Femur (tissue), 1 donor: ENCODE measurements around the gene SERPINA12.

Experiments
- DNase-seq: peaks from one replicate; pipeline ENCODE4 v3.0.0-alpha.2; 2017

The SERPINA12 gene

DNA sequence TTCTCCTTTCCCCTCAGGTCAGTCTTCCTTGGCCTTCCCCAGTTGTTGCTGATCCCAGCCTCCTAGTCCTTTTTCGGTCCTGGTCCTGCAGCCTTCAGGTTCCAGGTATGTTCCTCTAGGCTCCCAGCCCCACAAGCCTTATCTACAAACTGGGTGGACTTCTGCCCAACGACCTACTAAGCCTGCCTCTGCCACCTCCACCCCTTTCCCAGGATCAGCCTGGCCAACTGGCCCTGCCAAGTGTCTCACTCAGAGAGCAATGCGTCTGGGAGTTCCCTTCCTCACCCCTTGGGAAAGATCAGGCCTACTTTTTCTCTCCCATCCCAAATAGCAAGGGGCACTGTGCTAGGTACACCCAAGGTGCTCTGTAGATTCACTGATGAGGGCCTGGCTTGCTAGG is at the start of gene SERPINA12:
TSS of gene SERPINA12 (minus strand) at position 114 of the 400 bp plus-strand sequence. CDS start 11,072 bp downstream, outside the sequence.
- no peak for DNase-seq

DNA sequence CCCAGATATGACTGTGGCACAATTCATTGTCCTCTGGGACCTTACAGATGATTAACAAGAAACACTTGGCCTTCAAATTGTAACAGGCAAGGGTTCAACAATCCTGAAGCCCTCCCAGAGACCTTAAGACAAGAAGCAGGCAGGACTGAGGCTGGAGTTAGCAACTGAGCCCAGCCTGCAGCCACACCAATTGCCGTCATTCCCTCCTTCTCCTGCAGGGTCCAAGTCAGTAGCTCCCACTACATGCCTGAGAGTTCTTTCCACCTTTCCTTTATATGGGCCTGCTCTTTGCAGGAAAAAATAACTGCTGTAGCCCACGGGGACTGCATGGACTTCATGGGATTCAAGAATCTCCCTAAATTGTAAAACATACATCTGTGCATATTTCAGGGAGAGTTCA is 49.6 kb upstream of the SERPINA12 start:
- DNase-seq: no peak

GRCh38 chr14:94557327-94557726 is 48.1 kb upstream of the SERPINA12 start:
- DNase-seq: peak; percentile 1

GRCh38 chr14:94555991-94556390 is 46.7 kb upstream of the SERPINA12 start:
- DNase-seq: no peak

GRCh38 chr14:94550041-94550440 is 40.8 kb upstream of the SERPINA12 start:
- no peak for DNase-seq

- DNase-seq: peak; percentile 67
Measured at GRCh38 chr14:94548999-94549985, 40.0 kb upstream of the SERPINA12 start.

GRCh38 chr14:94548131-94548998 is 39.1 kb upstream of the SERPINA12 start:
- DNase-seq: no peak

- DNase-seq: no peak
Measured at GRCh38 chr14:94547726-94548125, 38.5 kb upstream of the SERPINA12 start.

DNA sequence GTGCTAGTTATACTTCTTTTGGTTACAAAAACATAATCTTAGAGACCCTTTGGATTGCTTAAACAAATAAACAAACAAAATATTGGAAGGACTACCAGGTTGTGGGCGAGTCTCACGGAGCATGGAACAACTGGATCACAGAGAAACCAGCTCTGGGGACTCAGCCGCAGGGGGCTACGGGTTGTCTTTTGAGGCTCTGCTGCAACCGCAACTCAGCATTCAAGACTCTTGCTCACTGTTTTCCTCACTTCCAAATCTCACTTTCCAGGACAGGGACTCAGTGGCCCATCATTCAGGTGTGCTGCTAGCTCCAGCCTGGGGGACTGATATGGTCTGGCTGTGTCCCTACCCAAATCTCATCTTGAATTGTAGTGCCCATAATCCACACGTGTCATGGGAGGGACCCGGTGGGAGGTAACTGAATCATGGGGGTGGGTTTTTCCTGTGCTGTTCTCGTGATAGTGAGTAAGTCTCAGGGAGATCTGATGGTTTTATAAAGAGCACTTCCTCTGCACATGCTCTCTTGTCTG is 37.9 kb upstream of the SERPINA12 start:
- DNase-seq: no peak

GRCh38 chr14:94545131-94545841 is 36.0 kb upstream of the SERPINA12 start:
- DNase-seq: no peak

DNA sequence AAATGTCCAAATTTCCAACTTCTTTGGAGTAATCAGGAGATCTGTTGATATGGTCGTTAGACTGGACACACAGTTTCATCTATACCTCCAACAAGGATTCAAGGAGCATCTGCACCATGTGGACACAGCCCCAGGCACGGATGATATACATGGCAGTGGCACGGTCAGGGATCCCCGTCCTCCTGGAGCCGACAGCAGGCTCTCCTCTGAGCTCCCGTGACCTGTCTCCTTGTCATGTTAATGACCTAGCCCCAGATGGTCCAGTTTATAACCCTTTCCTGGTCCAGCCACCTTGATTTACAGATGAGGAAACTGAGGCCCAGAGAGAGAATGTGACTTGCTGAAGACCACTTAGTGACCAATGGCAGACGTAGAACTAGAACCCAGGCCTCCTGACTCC is 35.5 kb upstream of the SERPINA12 start:
- no peak for DNase-seq

GRCh38 chr14:94543449-94544124 is 34.3 kb upstream of the SERPINA12 start:
- DNase-seq: no peak

DNA sequence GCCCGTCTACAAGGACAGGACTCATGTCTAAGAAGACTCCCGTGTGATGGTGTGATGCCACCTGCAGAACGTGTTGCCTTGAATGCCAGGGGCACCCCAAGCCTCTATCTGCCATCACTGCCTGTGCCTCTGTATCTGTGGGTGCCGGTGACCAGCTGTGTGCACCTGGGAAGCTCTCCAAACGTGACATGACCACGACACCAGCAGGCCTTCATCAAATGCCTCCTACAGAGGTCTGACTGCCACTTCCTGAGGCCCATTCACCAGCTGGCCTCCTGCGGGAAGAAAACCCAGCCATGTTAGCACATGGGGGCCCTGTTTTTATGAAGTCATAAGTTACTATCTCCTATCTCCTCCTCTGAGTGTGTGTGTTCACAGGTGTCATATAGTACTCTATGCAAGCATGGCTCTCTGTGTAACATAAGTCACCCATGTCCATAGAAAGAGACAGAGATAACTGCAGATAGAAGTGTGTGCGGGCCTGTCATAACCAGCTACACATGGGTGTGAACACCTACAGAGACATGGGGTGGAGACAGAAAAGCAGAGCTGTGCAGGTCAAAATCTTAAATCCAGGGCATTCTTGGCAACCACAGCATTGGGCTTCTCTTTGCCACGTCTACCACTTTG is 33.7 kb upstream of the SERPINA12 start:
- DNase-seq: no peak

DNA sequence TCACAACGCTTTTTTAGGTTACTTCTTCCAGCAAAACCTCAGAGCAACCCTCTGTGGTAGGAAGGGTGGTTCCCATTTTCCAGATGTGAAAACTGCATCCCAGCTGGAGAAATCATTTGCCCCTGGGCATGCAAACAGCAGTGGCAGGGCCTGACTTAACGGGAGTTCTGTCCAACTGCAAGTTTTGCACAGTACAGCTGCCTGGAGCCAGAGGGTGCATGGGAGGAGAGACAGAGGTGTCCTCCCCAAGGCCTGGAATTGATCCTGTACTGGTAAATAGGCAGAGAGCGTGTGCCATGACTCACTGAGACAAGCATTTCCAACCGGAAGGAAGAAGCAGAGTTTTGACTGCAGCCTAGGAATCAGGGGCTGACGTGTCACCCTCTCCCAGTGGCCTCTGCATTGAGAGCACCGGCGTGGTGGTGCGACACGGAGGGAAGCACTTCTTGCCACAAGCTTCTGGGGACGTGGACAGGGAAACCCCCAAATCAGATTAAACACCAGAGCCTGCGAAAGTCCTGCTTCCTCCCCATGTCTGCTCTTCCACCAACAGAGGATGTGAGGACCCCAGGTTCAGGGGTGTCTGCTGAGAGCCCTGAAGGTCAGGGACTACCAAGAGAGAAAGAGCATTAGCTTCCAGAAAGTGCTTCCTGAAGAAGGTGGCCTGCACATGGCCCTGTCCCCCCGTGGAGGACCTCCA is 33.0 kb upstream of the SERPINA12 start:
- DNase-seq: no peak

DNA sequence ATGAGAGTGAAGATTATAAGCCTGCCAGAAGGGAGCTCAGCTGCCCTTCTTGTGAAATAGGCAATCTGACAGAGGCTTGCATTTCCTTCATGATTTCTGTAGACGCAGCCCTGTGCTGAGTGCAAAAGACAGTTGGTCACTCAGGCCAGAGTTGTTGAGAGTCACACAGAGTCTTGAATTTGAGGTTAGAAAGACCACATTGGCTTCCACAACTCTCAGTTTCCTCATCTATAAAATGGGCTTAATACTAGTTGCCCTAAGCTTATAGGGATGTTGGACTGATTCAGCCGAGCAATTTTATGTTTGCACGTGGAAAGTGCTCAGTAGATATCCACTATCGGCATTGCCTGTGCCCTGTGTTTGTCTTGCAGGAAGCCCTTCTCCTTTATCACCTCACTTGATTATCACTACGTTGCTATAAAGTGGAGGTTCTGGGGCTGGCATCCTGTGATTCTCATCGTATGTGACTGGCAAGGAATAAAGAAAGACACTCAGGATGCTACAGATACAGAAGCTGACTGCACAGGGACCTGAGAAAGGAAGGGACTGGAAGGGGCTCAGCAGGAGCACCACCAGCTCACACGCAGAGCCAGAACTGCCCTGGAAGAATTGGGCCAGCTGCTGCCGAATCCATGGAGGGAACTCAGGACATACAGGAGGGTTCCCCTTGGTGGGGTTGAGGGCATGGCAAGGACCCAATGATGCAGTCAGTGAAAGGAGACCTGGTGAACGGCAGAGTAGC is 32.1 kb upstream of the SERPINA12 start:
- DNase-seq: no peak

GRCh38 chr14:94540031-94540794 is 30.9 kb upstream of the SERPINA12 start:
- DNase-seq: no peak

GRCh38 chr14:94539181-94539580 is 29.9 kb upstream of the SERPINA12 start:
- DNase-seq: no peak

- DNase-seq: no peak
Measured at GRCh38 chr14:94538070-94538740, 28.9 kb upstream of the SERPINA12 start.

DNA sequence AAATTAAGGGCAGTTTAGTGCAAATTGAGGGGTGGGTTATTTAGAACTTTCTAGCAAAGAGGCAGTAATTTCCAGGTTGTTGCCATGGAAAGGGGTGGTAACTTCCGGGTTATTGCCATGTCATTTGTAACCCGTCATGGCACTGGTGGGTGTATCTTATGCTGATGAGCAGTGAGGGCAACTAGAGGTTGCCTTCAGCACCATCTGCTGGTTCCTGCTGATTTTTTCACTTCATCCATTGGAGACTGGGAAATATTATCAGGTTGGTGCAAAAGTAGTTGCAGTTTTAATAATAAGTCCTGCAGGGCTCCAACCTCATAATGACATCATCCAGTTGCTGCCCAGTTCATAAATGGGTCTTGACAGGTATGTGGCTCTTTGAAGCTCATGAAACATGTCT is 27.6 kb upstream of the SERPINA12 start:
- no peak for DNase-seq
